CD14-positive monocyte (primary cell): ENCODE results near the gene ZNF593. TPM values are rescaled to one million over a fixed set of nuclear protein-coding genes. Genes with fewer than 3 reads are reported as not detected.

ENCODE experiments used
- DNase-seq, 3 donors: peaks; one replicate each; pipeline ENCODE4 v3.0.0-alpha.2; 2011 to 2022
- H2AFZ ChIP-seq: 2 replicates; pipeline ENCODE4 v1.6.0; 2012; ENCODE audit warnings: mild to moderate bottlenecking, low read depth, low read length, inconsistent platforms; ENCODE audit not compliant: insufficient read depth, poor library complexity, severe bottlenecking
- H3K27ac ChIP-seq, 2 donors: 1 replicate in 1 of 2; 2 replicates in 1 of 2; pipeline ENCODE4 v1.5.1; 2012 to 2013; ENCODE audit warnings: low read length in 2 of 2, control low read depth in 1 of 2, inconsistent platforms in 1 of 2, low read depth in 1 of 2, mild to moderate bottlenecking in 1 of 2
- H3K27me3 ChIP-seq, 2 donors: one replicate each; pipeline versions ENCODE4 v1.6.0 to v1.6.1; 2011 to 2013; ENCODE audit warnings: low read length in 2 of 2; ENCODE audit not compliant: control insufficient read depth in 2 of 2, insufficient read depth in 2 of 2
- H3K36me3 ChIP-seq, 2 donors: replicated peaks in 1 of 2; 1 replicate in 1 of 2; 2 replicates in 1 of 2; pipeline versions ENCODE4 v1.5.1 to v1.6.1; 2012 to 2013; ENCODE audit warnings: low read length in 2 of 2, control low read depth in 1 of 2, inconsistent platforms in 1 of 2, mild to moderate bottlenecking in 1 of 2; ENCODE audit not compliant: insufficient read depth in 2 of 2, control insufficient read depth in 1 of 2
- H3K4me1 ChIP-seq, 2 donors: 1 replicate in 1 of 2; 2 replicates in 1 of 2; pipeline versions ENCODE4 v1.5.1 to v1.6.1; 2012 to 2013; ENCODE audit warnings: low read length in 2 of 2, control low read depth in 1 of 2, inconsistent platforms in 1 of 2, mild to moderate bottlenecking in 1 of 2, moderate library complexity in 1 of 2; ENCODE audit not compliant: insufficient read depth in 2 of 2, control insufficient read depth in 1 of 2
- H3K4me2 ChIP-seq: replicated peaks from 2 replicates; pipeline ENCODE3; 2012; ENCODE audit warnings: low read length, moderate library complexity, mild to moderate bottlenecking; ENCODE audit not compliant: poor library complexity, severe bottlenecking; ENCODE audit errors: extremely low read depth
- H3K4me3 ChIP-seq, 3 experiments: fragments of 200-600 bp in 1 of 3; sonication (generic) in 1 of 3; replicated peaks in 1 of 3; 1 replicate in 2 of 3; 2 replicates in 1 of 3; pipeline ENCODE4 v1.5.1; 2011 to 2013; ENCODE audit warnings: low read length in 3 of 3, mild to moderate bottlenecking in 3 of 3, control low read depth in 2 of 3, low read depth in 2 of 3, inconsistent platforms in 1 of 3, moderate library complexity in 1 of 3
- H3K79me2 ChIP-seq: 2 replicates; pipeline ENCODE4 v1.6.0; 2012; ENCODE audit warnings: mild to moderate bottlenecking, control low read depth, inconsistent platforms, low read length, moderate library complexity; ENCODE audit not compliant: insufficient read depth
- H3K9ac ChIP-seq: 2 replicates; pipeline ENCODE4 v1.6.0; 2017; ENCODE audit warnings: low read length, mild to moderate bottlenecking; ENCODE audit not compliant: insufficient read depth, poor library complexity, severe bottlenecking
- H3K9me3 ChIP-seq, 2 donors: replicated peaks in 1 of 2; 1 replicate in 1 of 2; 2 replicates in 1 of 2; pipeline versions ENCODE4 v1.5.1 to v1.6.1; 2012 to 2013; ENCODE audit warnings: low read length in 2 of 2, control low read depth in 1 of 2; ENCODE audit not compliant: control insufficient read depth in 1 of 2, insufficient read depth in 1 of 2
- H4K20me1 ChIP-seq: 2 replicates; pipeline ENCODE4 v1.6.0; 2012; ENCODE audit warnings: mild to moderate bottlenecking, low read length, control low read depth, moderate library complexity; ENCODE audit not compliant: insufficient read depth
- H3K27ac Mint-ChIP-seq, 7 donors: one replicate each; pipeline ENCODE4 v1.8.0; 2020; ENCODE audit warnings: mild to moderate bottlenecking in 7 of 7, mixed read lengths in 7 of 7, moderate library complexity in 6 of 7, inconsistent platforms in 2 of 7
- H3K27me3 Mint-ChIP-seq, 3 donors: one replicate each; pipeline ENCODE4 v1.8.0; 2021 to 2022; ENCODE audit warnings: low read depth in 3 of 3, mild to moderate bottlenecking in 3 of 3, mixed read lengths in 3 of 3, moderate library complexity in 3 of 3, inconsistent platforms in 1 of 3
- H3K36me3 Mint-ChIP-seq, 2 donors: one replicate each; pipeline ENCODE4 v1.8.0; 2020; ENCODE audit warnings: mixed read lengths in 2 of 2, inconsistent platforms in 1 of 2, mild to moderate bottlenecking in 1 of 2
- H3K4me1 Mint-ChIP-seq: one replicate; pipeline ENCODE4 v1.8.0; 2020; ENCODE audit warnings: mild to moderate bottlenecking, mixed read lengths
- H3K4me3 Mint-ChIP-seq, 2 donors: one replicate each; pipeline ENCODE4 v1.8.0; 2020; ENCODE audit warnings: mild to moderate bottlenecking in 2 of 2, mixed read lengths in 2 of 2, moderate library complexity in 1 of 2
- H3K9me3 Mint-ChIP-seq, 7 donors: one replicate each; pipeline ENCODE4 v1.8.0; 2020 to 2022; ENCODE audit warnings: mixed read lengths in 7 of 7, mild to moderate bottlenecking in 6 of 7, moderate library complexity in 6 of 7, inconsistent platforms in 2 of 7
- WGBS: methylation state at CpG from one replicate; pipeline ENCODE4 v1.1.5; 2013; ENCODE audit warnings: missing lambda C conversion rate; ENCODE audit not compliant: insufficient coverage; 5-methylcytosine and 5-hydroxymethylcytosine counted together
- intact Hi-C, 2 donors: fragments of 100-400 bp; cut with micrococcal nuclease; formaldehyde crosslinking; loops; one replicate each; pipeline versions ENCODE4 v1.15.0 to v1.15.1; 2023
- polyA plus RNA-seq, 3 donors: library from polyadenylated mRNA; depleted of rRNA in 1 of 3; unstranded in 2 of 3; stranded (reverse) in 1 of 3; fragments of 300-500 nt in 2 of 3; fragments of >200 nt in 1 of 3; fragmentation: Illumina TruSeq in 2 of 3; gene quantifications; 1 replicate in 2 of 3; 2 replicates in 1 of 3; pipeline ENCODE4 v1.2.3, GENCODE V29; 2012 to 2021
- TF ChIP-seq, protein P1 (sequence below): fragments of 200-600 bp; IDR thresholded peaks from one replicate; pipeline ENCODE4 v1.8.0; 2022; ENCODE audit warnings: antibody characterized with exemption, mild to moderate bottlenecking

ZNF593 gene
- polyA plus RNA-seq, 3 donors: 23.6 to 36.5 (median 27.8) TPM

DNA sequence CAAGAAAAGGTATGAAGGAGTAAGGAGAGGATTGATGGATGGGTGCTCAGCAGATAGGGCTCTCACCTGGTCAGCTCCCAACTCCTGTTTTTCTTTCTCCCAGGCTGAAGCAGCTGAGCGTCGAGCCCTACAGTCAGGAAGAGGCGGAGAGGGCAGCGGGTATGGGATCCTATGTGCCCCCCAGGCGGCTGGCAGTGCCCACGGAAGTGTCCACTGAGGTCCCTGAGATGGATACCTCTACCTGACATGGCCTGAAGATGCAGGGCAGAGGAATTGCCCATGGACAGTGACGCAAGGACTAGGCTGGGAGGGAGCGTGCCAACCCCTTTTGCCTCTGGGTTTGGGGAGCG lies 739 bp downstream of the ZNF593 start:
- peak overlapping the region in 6 of 7 donors; percentile 70 to 94 (median 86) for H3K27ac Mint-ChIP-seq
- Histone ChIP-seq H3K4me2 (peak overlapping the region; percentile 95), H3K4me1 (peaks cover 14 to 19% of the 10 kb centered on the region in 2 donors), H3K36me3 (no peaks in the 10 kb centered on the region), H3K9ac (peak overlapping the region; percentile 81), H3K27ac (peak overlapping the region in 1 of 2 donors; percentile 81), H3K9me3 (no peaks in the 10 kb centered on the region), H3K27me3 (peaks cover 0 to 2% of the 10 kb centered on the region in 2 donors), H3K4me3 (peak overlapping the region; percentile 59 to 93 (median 68)), H2AFZ (peak overlapping the region; percentile 99), H4K20me1 (no peaks in the 10 kb centered on the region), H3K79me2 (peaks cover 12% of the 10 kb centered on the region)
- 69% methylated on average over 8 of the region's 9 CpGs for WGBS
- intact Hi-C loops: no loop called here
- H3K36me3 Mint-ChIP-seq: peaks cover 0 to 3% of the 10 kb centered on the region in 2 donors
- no peak for DNase-seq
- H3K4me3 Mint-ChIP-seq: peak overlapping the region; percentile 89 to 90
- TF ChIP-seq, protein P1, sequence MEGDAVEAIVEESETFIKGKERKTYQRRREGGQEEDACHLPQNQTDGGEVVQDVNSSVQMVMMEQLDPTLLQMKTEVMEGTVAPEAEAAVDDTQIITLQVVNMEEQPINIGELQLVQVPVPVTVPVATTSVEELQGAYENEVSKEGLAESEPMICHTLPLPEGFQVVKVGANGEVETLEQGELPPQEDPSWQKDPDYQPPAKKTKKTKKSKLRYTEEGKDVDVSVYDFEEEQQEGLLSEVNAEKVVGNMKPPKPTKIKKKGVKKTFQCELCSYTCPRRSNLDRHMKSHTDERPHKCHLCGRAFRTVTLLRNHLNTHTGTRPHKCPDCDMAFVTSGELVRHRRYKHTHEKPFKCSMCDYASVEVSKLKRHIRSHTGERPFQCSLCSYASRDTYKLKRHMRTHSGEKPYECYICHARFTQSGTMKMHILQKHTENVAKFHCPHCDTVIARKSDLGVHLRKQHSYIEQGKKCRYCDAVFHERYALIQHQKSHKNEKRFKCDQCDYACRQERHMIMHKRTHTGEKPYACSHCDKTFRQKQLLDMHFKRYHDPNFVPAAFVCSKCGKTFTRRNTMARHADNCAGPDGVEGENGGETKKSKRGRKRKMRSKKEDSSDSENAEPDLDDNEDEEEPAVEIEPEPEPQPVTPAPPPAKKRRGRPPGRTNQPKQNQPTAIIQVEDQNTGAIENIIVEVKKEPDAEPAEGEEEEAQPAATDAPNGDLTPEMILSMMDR: no peak
- H3K9me3 Mint-ChIP-seq: peaks cover 0 to 2% (median 0%) of the 10 kb centered on the region in 7 donors
- H3K4me1 Mint-ChIP-seq: peaks cover 13% of the 10 kb centered on the region
- peaks cover 5 to 8% (median 7%) of the 10 kb centered on the region in 3 donors for H3K27me3 Mint-ChIP-seq

DNA sequence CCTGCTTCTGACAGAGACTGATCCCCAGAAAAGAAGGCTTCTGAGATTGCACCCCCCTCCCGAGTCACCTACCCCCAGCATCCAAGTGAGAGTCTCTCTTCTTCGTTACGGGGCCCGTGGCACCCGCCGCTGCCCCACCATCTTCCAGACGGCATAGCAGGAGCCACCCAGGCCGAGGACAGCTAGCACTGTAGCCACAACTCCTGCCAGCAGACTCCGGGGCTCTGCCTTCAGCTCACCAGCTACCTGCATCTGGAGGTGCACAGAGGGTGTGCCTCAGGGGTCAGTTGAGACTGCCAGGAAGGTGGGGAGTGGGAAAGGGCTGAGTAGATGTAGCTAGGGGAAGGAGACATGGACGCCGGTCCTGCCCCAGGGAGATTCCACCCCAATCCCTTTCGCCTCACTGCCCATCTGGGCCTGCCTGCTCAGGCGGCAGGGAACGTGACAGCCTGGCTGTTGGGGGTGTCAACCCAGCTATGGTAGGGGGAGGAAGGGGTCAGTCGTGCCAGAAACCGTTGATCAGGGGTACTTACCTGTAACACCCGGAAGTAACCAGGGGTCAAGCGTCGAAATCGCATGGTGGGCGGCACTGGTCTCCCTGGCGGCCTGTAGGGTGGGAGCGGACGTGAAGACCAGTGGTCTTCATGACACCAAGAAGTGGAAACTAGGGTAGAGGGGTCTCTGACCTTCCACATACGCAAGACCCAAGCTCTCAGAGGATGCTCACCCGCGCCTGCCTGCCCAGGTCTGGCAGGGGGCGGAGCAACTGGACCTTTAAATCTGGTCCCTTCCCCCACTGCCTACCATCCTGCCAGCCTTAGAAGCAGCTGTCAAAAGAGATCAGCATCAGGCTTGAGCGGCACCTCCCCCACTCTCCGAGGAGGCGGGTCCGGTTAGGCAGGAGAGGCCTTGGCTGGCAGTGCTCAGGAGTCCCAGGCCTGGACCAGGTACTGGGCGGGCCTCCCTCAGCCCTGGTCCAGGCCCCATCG lies 1.7 kb downstream of the ZNF593 start, which contains the start of gene ZNF593OS:
Gene ZNF593OS, minus strand, starts transcription at position 749 of the 989 bp plus-strand sequence. Its CDS starts 171 bp downstream, at position 578.
- peaks cover 14 to 19% of the 10 kb centered on the region in 2 donors for H3K4me1 ChIP-seq
- H3K9me3 ChIP-seq: no peaks in the 10 kb centered on the region
- H3K36me3 ChIP-seq: no peaks in the 10 kb centered on the region
- peak within 1 kb of the TSS; percentile 99 for H2AFZ ChIP-seq
- H4K20me1 ChIP-seq: no peaks in the 10 kb centered on the region
- DNase-seq: no peak
- H3K4me2 ChIP-seq: peak within 1 kb of the TSS; percentile 95
- Mint-ChIP-seq H3K36me3 (peaks cover 0 to 3% of the 10 kb centered on the region in 2 donors), H3K27me3 (peaks cover 0 to 5% (median 4%) of the 10 kb centered on the region in 3 donors), H3K9me3 (peaks cover 0 to 2% (median 0%) of the 10 kb centered on the region in 7 donors), H3K4me3 (peak within 1 kb of the TSS; percentile 89 to 90), H3K4me1 (peaks cover 13% of the 10 kb centered on the region), H3K27ac (peak within 1 kb of the TSS in 3 of 7 donors; percentile 43 to 94 (median 82))
- 98% methylated on average over 22 of the region's 34 CpGs for WGBS
- intact Hi-C loops: no loop called here
- H3K27ac ChIP-seq: no peak within 1 kb of the TSS
- TF ChIP-seq, protein P1: no peak
- H3K4me3 ChIP-seq: peak within 1 kb of the TSS in 1 of 3 experiments; percentile 93
- peaks cover 12% of the 10 kb centered on the region for H3K79me2 ChIP-seq
- H3K9ac ChIP-seq: no peak within 1 kb of the TSS
- H3K27me3 ChIP-seq: no peaks in the 10 kb centered on the region
